GM23248 (cell line): Measurements from ENCODE around the gene MICAL2.

Experiments
- EZH2 ChIP-seq: fragments of 200-600 bp; sonication (generic); IDR thresholded peaks from 2 replicates; pipeline ENCODE4 v1.6.1; 2018; ENCODE audit warnings: antibody characterized with exemption, mild to moderate bottlenecking; ENCODE audit not compliant: insufficient read depth, poor library complexity, severe bottlenecking
- EZH2phosphoT487 ChIP-seq: fragments of 200-600 bp; sonication (generic); IDR thresholded peaks from 2 replicates; pipeline ENCODE4 v1.6.1; 2018; ENCODE audit warnings: antibody characterized with exemption, moderate library complexity, mild to moderate bottlenecking, low read depth; ENCODE audit not compliant: insufficient read depth

- TF ChIP-seq EZH2 (no peak), EZH2phosphoT487 (no peak)
Measured at GRCh38 chr11:12200991-12201985, 90.9 kb downstream of the MICAL2 start.
